ENCODE measurements around the gene NCBP2L.
"Not testable (repeated sequence)": the region's sequence is repeated elsewhere in the genome, so short reads cannot be mapped to it uniquely, and the experiment has no call there.

NCBP2L gene

GRCh38 chrX:107753187-107753586, 24.3 kb upstream of the NCBP2L start:
- no peak for DNase-seq

- no peak for DNase-seq
Measured at GRCh38 chrX:107755721-107756120, 21.8 kb upstream of the NCBP2L start.

- DNase-seq: no peak
Measured at GRCh38 chrX:107758231-107758766, 19.2 kb upstream of the NCBP2L start.

GRCh38 chrX:107760304-107761077, 17.0 kb upstream of the NCBP2L start:
- no peak for DNase-seq

GRCh38 chrX:107763647-107764046, 13.9 kb upstream of the NCBP2L start:
- DNase-seq: no peak

GRCh38 chrX:107764845-107765608, 12.5 kb upstream of the NCBP2L start:
- no peak for DNase-seq

GRCh38 chrX:107766470-107767150, 10.9 kb upstream of the NCBP2L start:
- no peak for DNase-seq

- DNase-seq: no peak
Measured at GRCh38 chrX:107768051-107768450, 9.5 kb upstream of the NCBP2L start.

- DNase-seq: no peak
Measured at GRCh38 chrX:107769581-107770317, 7.8 kb upstream of the NCBP2L start.

- peak in 1 of 3 experiments; percentile 24 for DNase-seq
Measured at GRCh38 chrX:107773206-107773605, 4.3 kb upstream of the NCBP2L start.

- DNase-seq: no peak
Measured at GRCh38 chrX:107773906-107774435, 3.6 kb upstream of the NCBP2L start.

- DNase-seq: no peak
Measured at GRCh38 chrX:107775000-107775733, 2.4 kb upstream of the NCBP2L start.

GRCh38 chrX:107775734-107776511, 1.6 kb upstream of the NCBP2L start, which contains the start of gene TSC22D3:
TSC22D3 (minus strand) TSS chrX:107775787; CDS start chrX:107775419, 368 bp downstream.
- peak; percentile 51 to 80 (median 74) for DNase-seq

GRCh38 chrX:107776649-107777535, 641 bp upstream of the NCBP2L start:
- peak; percentile 77 to 92 (median 81) for DNase-seq

GRCh38 chrX:107780525-107780924, 3.0 kb downstream of the NCBP2L start:
- DNase-seq: no peak

- DNase-seq: no peak
Measured at GRCh38 chrX:107787827-107788226, 10.3 kb downstream of the NCBP2L start.

- DNase-seq: peak in 1 of 3 experiments; percentile 15
Measured at GRCh38 chrX:107804427-107804826, 26.9 kb downstream of the NCBP2L start.

- no peak for DNase-seq
Measured at GRCh38 chrX:107805179-107805578, 27.6 kb downstream of the NCBP2L start.

GRCh38 chrX:107810053-107810452, 32.5 kb downstream of the NCBP2L start:
- not testable (repeated sequence) for DNase-seq

Measured in NCI-H1417 (cell line).